Transverse colon (tissue), 4 donors: ENCODE results near the gene RAPGEF6.
"Not testable (repeated sequence)": the region's sequence is repeated elsewhere in the genome, so short reads cannot be mapped to it uniquely, and the experiment has no call there.

Experiments
- POLR2A ChIP-seq: fragments of 450-650 bp; IDR thresholded peaks from one replicate; pipeline ENCODE4 v1.6.1; 2016; ENCODE audit warnings: antibody characterized with exemption, mild to moderate bottlenecking, moderate library complexity
- POLR2AphosphoS5 ChIP-seq, 3 donors: sonication (generic); formaldehyde crosslinking; IDR thresholded peaks; one replicate each; pipeline ENCODE4 v1.6.1; 2016; ENCODE audit warnings: antibody characterized with exemption in 3 of 3
- TF ChIP-seq, protein P1 (sequence below), 5 experiments: fragments of 200-600 bp in 3 of 5; fragments of 450-650 bp in 2 of 5; sonication (generic) in 3 of 5; IDR thresholded peaks; 1 replicate in 2 of 5; 2 replicates in 3 of 5; pipeline ENCODE4 v1.5.1; 2016 to 2017; ENCODE audit warnings: antibody characterized with exemption in 5 of 5, inconsistent platforms in 3 of 5, mild to moderate bottlenecking in 2 of 5, moderate library complexity in 1 of 5

- TF ChIP-seq, protein P1, sequence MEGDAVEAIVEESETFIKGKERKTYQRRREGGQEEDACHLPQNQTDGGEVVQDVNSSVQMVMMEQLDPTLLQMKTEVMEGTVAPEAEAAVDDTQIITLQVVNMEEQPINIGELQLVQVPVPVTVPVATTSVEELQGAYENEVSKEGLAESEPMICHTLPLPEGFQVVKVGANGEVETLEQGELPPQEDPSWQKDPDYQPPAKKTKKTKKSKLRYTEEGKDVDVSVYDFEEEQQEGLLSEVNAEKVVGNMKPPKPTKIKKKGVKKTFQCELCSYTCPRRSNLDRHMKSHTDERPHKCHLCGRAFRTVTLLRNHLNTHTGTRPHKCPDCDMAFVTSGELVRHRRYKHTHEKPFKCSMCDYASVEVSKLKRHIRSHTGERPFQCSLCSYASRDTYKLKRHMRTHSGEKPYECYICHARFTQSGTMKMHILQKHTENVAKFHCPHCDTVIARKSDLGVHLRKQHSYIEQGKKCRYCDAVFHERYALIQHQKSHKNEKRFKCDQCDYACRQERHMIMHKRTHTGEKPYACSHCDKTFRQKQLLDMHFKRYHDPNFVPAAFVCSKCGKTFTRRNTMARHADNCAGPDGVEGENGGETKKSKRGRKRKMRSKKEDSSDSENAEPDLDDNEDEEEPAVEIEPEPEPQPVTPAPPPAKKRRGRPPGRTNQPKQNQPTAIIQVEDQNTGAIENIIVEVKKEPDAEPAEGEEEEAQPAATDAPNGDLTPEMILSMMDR (IDR thresholded peaks at IDR 0.05), result not testable (repeated sequence)
- TF ChIP-seq POLR2A; POLR2AphosphoS5 (IDR thresholded peaks at IDR 0.05): not testable (repeated sequence)
Measured at GRCh38 chr5:131399007-131399406, 236.0 kb downstream of the RAPGEF6 start.
